Measurements from ENCODE around the gene TRIM7.
"Not testable (repeated sequence)": the region's sequence is repeated elsewhere in the genome, so short reads cannot be mapped to it uniquely, and the experiment has no call there.

Gene TRIM7

GRCh38 chr5:181171782-181172181 is 33.2 kb downstream of the TRIM7 start:
- no peak for DNase-seq (ENCODE audit: low read depth)

GRCh38 chr5:181170996-181171395 is 34.0 kb downstream of the TRIM7 start:
- no peak for DNase-seq (ENCODE audit: low read depth)

GRCh38 chr5:181170237-181170825 is 34.7 kb downstream of the TRIM7 start:
- DNase-seq (ENCODE audit: low read depth), result no peak

GRCh38 chr5:181169459-181170236 is 35.3 kb downstream of the TRIM7 start:
- not testable (repeated sequence) for DNase-seq (ENCODE audit: low read depth)

- no peak for DNase-seq (ENCODE audit: low read depth)
Measured at GRCh38 chr5:181168595-181169118, 36.3 kb downstream of the TRIM7 start.

DNA sequence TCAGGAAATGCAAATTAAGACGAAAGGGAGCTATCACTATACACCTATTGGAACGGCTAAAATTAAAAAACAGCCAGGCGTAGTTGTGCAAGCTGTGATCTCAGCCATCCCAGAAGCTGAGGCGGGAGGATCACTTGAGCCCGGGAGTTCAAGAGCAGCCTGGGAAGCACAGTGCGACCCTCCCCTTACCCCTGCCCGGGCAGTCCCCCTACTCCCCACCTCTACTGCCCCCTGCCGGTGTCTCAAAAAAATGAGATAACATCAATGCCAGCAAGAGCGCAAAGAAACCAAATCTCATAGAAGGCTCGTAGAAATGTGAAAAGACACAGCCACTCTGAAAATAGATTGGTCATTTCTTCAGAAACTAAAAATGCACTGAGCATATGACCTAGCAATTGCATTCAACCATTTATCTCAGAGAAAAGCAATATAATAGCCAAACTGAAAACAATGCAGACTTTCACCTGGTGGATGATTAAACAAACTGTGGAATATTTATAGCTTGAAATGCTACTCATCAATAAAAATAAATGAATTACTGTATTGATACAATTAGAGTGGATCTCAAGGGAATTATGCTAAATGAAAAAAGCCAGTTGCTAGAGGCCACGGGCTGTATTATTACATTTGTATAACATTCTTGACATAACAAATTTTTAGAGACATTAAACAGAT is 37.0 kb downstream of the TRIM7 start:
- no peak for DNase-seq (ENCODE audit: low read depth)

- no peak for DNase-seq (ENCODE audit: low read depth)
Measured at GRCh38 chr5:181166812-181167733, 37.9 kb downstream of the TRIM7 start.

GRCh38 chr5:181164076-181164952 is 40.7 kb downstream of the TRIM7 start:
- DNase-seq (ENCODE audit: low read depth), result no peak

DNA sequence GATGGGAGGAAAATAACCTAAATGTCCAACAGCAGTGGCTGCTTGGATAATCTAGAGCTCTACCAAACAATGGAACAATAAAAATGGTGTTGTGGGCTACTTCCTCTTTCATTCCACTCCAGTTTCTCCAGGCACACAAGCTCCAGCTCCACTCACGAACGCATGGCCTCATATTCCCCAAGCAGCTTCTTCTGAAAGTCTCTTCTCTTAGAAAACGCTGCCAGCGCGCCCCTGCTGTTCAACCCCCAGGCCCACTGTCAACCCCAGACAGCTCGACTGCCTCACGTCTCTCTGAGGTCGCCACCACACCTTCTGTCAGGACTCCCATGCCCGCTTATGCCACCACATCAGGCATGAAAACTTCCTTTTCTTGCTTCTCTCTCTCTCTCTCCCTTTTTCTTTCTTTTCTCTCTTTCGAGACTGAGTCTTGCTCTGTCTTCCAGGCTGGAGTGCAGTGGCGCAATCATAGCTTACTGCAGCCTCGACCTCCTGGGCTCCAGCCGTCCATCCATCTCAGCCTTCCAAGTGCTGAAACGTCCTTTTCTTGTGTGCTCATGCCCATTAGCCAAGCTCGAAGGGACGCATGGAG is 41.4 kb downstream of the TRIM7 start:
- DNase-seq (ENCODE audit: low read depth), result no peak

DNA sequence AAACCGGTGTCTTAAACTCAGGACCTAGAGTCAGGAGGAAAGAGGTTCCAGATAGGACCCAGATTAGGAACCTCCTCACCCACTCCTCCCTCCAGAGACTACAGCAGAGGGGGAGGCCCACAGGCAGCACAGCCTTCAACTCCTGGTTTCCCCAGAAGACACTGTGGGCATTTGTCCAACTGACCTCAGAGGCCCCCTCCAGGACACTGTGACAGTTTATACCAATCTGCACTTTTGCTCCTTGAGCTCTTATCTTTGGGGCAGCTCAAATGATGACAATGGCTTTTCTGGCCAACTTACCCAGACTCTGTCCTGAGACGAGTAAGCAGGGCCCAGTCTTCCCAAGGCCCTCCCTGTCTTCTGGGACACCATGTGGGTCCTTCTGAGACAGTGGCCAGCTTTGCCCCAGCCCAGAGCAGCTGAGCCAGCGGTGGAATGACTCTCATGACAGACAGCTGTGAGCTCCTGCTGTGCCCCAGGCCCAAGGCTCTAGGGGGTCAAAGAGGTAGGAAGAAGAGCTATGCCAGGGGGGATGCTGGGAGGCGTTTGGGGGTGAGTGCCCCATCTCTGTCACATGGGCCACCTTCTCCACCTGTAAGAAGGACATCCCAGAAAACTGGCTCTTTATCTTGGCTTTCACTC is 43.3 kb downstream of the TRIM7 start:
- DNase-seq (ENCODE audit: low read depth), result no peak

DNA sequence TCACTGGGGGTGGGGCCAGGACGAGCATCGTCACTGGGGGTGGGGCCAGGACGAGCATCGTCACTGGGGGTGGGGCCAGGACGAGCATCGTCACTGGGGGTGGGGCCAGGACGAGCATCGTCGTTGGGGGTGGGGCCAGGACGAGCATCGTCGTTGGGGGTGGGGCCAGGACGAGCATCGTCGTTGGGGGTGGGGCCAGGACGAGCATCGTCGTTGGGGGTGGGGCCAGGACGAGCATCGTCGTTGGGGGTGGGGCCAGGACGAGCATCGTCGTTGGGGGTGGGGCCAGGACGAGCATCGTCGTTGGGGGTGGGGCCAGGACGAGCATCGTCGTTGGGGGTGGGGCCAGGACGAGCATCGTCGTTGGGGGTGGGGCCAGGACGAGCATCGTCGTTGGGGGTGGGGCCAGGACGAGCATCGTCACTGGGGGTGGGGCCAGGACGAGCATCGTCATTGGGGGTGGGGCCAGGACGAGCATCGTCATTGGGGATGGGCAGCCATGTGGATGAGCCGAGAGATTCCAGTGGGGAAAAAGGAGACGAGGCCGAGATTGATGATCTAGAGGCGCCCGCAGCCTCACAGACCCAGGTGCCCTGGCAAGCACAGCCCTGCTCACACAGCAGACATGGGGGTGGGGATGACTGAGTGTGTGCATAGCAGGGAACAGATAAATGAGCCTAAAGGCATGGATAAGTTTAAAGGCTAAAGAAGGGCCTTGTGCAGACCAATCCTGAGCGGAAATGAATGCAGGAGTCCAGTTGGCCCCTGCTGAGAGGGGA is 44.1 kb downstream of the TRIM7 start:
- peak; percentile 37 for DNase-seq (ENCODE audit: low read depth)

DNA sequence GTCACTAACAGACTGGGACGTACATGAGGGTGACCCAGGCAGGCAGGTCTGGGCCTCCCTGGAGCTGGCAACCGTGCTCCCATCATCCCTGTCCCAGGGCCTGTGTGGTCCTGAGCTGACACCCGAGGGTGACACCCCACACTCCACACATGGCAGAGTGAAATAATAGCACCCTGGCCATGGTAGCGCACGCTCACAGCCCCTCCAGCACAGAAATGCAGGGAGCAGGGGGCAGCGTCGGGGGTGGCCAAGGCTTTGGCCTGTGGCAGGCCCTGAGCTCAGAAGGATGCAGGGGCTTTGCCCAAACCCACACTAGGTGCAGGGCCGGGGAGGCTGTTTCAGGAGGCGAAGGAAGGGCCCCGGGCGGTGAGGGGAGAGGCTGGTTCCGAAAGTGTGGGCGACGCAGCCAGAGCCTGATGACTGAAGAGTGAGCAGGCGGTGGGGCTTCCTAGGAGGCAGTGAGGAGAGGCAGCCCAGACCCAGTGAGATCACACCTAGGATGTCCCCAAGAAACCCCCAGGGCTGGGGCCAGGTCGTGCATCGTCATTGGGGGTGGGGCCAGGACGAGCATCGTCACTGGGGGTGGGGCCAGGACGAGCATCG is 44.7 kb downstream of the TRIM7 start:
- DNase-seq (ENCODE audit: low read depth), result peak; percentile 79

- peak; percentile 68 for DNase-seq (ENCODE audit: low read depth)
Measured at GRCh38 chr5:181159286-181160151, 45.5 kb downstream of the TRIM7 start.

DNA sequence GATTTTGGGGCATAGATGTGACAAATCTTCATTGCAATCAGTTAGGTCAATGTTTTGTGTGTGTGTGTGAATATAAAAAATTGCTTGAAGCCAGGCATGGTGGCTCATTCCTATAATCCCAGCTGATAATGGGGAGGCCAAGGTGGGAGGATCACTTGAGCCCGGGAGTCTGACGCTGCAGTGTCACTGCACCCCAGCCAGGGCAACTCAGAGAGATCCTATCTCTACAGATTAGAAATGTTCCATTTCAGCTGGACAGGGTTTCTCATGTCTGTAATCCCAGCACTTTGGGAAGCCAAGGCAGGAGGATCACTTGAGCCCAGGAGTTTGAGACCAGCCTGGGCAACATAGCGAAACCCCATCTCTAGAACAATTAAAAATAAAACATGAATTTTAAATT is 46.1 kb downstream of the TRIM7 start:
- DNase-seq (ENCODE audit: low read depth), result no peak

- no peak for DNase-seq (ENCODE audit: low read depth)
Measured at GRCh38 chr5:181156758-181157157, 48.2 kb downstream of the TRIM7 start.

DNA sequence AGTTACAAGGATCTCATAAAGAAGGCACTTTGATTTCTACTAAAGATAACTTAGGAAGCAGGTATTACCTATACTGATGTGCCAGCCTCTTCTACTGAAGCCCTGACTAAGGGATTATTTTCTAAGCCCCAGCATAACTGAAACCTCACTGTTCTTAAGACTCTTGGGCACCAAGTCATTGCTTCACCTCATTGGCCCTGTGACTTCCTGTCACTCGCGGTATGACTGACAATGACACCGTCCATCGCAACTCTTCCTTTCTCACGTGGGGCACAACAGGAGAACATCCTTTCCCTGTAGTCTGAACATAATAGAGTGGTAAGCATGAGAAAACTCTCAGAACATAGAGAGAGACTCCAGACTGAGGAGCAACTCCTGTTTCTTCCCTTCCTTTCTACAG is 51.2 kb downstream of the TRIM7 start:
- no peak for DNase-seq (ENCODE audit: low read depth)

GRCh38 chr5:181152406-181152805 is 52.6 kb downstream of the TRIM7 start:
- no peak for DNase-seq (ENCODE audit: low read depth)

DNA sequence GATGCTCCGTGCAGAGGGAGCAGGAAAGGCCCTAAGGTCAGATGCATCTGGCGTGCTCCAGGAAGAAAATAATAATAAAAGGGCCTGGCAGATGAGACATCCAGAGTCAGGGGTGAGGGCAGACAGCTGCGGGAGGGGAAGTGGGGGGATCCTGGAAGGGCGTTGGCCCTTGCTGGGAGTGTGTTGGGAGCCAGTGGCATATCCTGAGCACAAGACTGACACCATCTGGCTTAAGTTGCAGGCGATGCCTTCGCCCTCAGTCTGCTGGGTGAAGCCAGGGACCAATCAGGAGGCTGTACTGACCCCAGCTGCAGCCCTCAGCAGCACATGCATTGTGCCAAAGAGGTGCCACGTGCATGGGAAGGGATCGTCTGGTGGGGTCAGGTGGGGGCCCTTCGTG is 53.9 kb downstream of the TRIM7 start:
- DNase-seq (ENCODE audit: low read depth), result no peak

Measured in T-helper 22 cell (primary cell).